GM19468 (cell line): Measurements from ENCODE around the gene CAPZB.

ENCODE experiments used
- ATAC-seq: cut with Tn5 transposase; IDR thresholded peaks from one replicate; pipeline ENCODE4 v1.9.1; 2021; ENCODE audit warnings: mild to moderate bottlenecking, moderate library complexity, moderate number of reproducible peaks; ENCODE audit not compliant: unreplicated experiment; ENCODE audit errors: extremely low read depth

The CAPZB gene

DNA sequence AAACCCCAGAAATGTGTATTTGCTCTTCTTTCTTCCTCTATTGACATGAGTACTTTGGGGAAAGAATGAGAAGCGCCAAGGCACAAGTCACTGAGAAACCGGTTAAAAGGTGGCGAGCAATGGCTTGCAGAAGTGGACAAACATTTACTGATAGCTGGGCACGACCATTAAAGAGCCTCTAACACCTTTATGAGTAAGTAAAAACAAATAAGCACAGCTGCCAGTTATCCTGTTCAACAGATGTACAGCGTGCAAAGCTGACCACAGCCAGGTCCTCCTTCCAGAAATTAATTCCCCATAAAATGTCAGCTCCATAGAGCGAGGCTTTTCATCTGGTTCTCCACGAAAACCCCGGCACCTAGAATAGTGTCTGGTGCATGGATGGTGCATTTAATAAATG, 72.7 kb downstream of the CAPZB start:
- no peak for ATAC-seq

DNA sequence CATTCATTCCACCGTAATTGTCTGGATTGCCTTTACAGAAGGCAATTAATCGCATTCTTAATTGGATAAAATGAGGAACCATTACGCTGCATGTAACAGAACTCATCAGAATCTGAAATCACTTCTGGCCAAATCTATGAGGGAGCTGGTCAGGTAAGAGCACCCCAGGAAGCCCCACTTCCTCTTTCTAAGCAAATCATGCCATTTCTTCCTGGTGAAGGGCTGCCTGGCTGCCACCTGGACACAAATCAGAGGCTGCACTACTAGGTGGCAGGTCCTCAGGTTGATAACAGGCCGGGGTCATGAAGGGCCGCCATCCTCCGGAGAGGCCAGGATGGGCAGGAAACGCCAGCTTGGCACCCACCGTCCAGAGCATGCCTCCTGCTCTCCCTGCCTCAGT, 73.7 kb downstream of the CAPZB start:
- ATAC-seq = no peak

DNA sequence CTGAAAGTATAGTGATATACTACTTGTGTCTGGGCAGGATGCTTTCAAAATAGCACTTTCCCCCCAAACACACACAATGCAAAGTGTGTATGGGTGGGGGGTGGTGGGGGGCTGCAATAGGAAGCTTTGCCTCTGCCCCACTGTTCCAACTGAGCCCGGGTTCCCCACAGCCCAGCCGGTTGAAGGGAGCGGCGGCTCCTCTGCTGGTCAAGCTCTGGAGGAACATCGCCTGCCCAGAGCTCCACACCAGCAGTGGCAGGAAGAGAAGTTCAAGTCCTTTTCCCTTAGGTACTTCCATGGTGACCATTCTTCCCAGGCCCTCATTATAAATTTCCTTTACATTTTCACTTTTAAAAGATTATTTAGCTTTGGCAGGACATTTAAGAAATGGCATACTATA, 74.9 kb downstream of the CAPZB start:
- no peak for ATAC-seq

DNA sequence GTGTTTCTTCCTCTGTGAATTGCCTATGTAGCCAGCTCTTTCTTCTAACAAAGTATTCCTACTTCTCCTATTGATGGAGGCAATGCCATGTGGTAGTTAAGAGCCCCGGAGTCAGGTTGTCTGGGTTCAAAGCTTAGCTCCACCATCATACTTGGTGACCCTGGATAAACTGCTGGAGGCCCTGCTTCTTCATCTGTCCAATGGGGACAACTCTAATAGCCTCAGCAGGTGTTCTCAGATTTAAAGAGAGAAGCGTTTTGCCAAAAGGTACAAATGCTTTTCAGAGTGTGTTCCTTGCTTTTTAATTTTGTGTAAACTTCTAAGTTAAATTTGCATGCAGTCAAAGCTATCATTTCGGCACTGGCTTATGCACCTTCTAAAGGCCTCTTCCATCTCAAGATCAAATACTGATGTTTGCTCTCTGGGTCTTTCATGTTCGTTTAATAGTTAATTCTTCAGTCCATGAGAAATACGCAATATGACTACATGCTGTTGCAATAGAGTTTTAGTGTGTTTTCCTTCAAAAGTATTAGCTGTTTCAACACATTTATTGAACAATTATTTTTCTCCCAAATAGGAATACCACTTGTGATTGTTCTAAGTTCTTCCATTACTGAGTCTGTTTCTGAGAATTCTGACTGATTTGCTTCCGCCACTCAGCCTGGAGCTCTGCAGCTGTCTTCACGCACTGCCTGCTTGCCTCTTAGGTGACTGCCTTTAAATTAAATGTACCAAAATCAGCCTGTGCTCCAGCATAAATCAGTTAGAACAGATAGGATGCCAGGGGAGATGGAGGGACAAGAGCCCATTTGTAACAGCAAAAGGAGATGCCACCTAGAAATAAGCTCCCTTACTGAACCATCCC, 75.6 kb downstream of the CAPZB start:
- ATAC-seq = no peak

GRCh38 chr1:19407494-19408096, 77.7 kb downstream of the CAPZB start:
- no peak for ATAC-seq

DNA sequence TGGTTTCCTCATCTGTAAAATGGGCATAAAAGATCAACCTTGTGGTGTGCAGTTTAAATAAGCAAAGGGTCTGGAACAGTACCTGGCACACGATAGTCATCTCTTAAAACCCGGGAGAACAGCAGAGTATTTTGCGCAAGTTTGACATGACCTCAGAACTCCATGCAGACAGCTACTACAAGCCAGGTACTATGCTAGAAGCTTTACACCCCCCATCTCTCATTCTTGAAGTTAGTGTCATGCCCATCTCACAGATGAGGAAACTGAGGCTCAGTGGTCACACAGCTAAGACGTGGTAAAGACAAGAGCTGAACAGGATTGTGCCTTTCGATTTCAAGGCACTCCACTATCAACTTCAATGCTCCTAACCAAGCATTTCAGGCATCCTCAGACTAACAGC, 78.7 kb downstream of the CAPZB start:
- ATAC-seq = no peak

GRCh38 chr1:19405761-19406487, 79.4 kb downstream of the CAPZB start:
- no peak for ATAC-seq

- ATAC-seq = no peak
Measured at GRCh38 chr1:19405195-19405760, 80.1 kb downstream of the CAPZB start.

- ATAC-seq = no peak
Measured at GRCh38 chr1:19404748-19405147, 80.6 kb downstream of the CAPZB start.

DNA sequence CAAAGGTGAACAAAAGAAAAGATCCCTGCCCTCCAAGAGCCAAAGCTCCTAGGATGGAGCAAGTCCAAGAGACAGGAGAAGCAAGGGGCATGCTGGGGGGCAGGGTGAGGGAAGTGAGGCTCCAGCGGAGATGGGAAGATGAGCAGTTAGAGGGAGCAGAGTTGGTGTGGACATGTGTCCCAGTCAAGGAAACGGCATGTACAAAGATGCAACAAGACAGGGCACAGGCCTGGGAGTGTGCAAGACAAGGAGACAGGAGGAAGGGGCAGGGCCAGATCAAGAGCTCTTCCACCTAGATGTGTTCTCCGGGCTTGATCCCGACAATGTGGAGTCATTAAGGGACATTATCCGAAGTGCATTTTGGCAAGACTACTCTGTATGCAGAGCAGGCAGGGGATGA, 82.1 kb downstream of the CAPZB start:
- no peak for ATAC-seq

- no peak for ATAC-seq
Measured at GRCh38 chr1:19402031-19402813, 83.1 kb downstream of the CAPZB start.

GRCh38 chr1:19401535-19401889, 83.8 kb downstream of the CAPZB start:
- ATAC-seq = no peak

DNA sequence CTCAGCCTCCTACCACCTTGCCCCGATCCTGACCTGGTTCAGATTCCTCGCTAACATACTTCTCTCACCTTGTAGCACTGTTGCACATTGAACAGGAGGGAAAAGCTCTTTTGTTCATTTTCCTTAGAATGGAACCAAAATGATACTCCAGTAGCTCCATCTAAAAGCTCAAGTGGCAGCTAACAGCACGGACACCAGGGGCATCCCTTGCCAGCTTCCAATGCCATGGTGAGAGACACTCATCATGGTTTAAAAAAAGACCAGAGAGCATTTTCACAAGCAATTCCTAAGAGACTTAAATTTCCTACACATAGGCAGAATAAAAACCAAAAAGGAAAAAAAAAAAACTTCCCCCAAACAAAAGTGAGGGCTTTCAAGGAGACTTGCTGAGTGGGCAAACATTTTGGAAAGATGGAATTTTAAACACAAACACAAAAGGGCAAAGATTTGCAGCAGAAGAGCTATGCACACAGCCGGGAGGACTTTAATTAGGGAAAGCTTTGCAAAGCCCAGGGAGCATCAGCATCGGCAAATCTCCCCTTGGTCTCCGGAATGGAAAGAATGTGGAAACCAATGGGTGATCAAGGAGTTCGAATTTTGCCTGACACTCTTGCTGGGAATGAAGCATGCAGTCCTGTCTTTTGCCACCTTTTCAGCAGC, 84.3 kb downstream of the CAPZB start:
- ATAC-seq = no peak

- no peak for ATAC-seq
Measured at GRCh38 chr1:19400192-19400611, 85.1 kb downstream of the CAPZB start.

- ATAC-seq = no peak
Measured at GRCh38 chr1:19398309-19398760, 87.0 kb downstream of the CAPZB start.

GRCh38 chr1:19397217-19397945, 88.0 kb downstream of the CAPZB start:
- no peak for ATAC-seq

DNA sequence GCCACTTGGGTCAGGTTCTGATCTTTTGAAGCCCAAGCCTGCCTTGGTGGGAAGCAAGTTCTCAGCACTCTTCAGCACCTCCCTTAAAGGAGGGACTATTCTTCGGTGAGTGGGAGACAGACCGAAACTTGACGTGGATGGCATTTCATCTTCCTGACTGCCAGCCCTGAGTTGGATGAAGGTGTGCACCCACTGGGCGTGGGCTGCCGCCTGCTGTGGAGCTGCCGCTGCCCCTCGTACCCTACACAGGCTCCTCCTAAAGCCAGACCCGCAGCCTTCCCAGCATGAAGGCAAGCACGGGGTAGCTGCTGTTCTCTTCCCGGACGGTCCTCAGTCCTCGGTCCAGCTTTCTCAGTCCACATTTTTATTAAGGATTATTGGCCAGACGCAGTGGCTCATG, 89.1 kb downstream of the CAPZB start:
- ATAC-seq = no peak

DNA sequence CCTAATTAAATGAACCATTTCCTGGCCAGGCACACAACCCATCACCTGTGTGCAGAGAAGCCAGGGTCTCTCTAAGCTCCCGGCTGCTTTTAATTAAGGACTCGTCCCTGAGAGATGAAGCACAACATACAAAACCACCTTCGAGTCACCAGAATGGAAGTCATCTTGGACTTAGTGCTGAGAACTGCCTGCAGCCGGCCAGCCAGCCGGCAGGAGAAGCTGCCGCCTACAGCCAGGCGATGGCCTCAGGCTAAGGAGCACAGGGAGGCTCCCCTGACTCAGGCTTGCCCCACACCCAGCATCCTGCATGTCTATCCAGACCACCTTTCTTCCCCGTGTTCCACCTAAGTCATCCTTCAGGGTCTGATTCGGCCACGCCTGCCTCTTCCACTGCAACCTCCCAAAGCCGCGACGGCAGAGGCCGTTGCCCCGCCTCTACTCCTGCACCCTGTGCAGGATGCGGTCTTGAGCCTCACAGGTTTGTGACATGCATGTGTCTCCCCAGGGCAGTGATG, 89.6 kb downstream of the CAPZB start:
- no peak for ATAC-seq

DNA sequence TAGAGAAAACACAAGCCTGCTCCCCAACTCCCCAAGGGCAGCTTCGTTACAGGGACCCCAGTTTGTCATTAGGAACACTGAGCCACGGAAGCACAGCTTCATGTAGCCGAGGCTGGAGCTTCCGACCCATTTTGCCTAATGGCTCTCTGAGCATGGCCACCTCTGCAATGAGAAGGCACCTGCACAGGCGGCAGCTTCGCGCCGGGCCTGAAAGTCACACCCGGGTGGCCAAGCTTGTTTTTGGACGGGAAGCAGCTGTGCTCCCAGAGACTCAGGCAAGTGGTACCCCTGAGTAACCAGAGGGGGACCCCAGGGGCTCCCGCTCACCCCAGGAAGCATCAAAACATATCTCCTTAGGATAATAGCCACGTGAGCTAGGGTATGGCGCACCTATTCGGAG, 92.3 kb downstream of the CAPZB start:
- no peak for ATAC-seq
